Measurements from ENCODE around the gene SLC35E4.

The SLC35E4 gene

DNA sequence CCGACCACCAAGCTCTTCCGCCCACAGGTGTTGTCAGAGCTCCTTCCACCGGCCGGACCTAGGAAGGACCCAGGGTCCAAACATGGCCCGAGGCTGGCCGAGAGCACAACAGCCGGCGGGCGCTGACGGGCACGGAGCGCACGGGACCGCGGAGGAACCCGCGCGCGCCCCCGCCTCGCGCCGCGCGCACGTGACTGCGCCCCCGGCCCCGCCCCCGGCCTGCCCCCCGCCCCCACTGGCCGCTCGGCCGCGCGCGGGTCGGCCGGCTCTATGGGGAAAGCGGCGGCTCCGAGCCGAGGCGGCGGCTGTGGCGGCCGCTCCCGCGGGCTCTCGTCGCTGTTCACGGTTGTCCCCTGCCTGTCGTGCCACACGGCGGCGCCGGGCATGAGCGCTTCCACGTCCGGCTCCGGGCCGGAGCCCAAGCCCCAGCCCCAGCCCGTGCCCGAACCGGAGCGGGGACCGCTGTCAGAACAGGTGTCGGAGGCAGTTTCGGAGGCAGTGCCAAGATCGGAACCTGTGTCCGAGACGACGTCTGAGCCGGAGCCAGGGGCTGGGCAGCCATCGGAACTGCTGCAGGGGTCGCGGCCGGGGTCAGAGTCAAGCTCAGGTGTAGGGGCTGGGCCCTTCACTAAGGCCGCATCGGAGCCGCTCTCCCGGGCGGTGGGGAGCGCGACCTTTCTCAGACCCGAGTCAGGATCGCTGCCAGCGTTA, 59.2 kb downstream of the SLC35E4 start, which contains the start of gene OSBP2:
Gene OSBP2 (plus strand): TSS at position 235 of the 711 bp plus-strand sequence. CDS start 36 bp downstream, at position 271.
- peak; percentile 7 for DNase-seq

DNA sequence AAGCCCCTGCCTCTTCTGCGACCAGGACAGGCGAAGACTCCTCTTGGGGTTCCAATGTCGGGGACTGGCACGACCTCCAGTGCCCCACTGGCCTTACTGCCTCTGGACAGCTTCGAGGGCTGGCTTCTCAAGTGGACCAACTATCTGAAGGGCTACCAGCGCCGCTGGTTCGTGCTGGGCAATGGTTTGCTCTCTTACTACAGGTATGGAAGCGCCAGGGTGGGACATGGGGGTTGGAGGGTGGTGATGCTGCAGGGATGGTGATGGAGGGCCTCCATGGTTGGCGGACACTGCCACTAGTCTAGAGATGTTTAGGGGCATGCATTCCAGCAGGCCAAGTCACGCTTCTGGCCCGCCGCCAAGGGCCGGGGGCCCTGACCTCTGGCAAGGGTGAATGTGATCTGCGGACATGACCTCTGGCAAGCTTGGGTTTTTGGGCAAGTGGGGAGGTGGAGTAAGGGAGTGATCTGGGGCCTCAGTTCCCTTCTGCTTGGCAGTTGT, 59.8 kb downstream of the SLC35E4 start:
- DNase-seq, result no peak

DNA sequence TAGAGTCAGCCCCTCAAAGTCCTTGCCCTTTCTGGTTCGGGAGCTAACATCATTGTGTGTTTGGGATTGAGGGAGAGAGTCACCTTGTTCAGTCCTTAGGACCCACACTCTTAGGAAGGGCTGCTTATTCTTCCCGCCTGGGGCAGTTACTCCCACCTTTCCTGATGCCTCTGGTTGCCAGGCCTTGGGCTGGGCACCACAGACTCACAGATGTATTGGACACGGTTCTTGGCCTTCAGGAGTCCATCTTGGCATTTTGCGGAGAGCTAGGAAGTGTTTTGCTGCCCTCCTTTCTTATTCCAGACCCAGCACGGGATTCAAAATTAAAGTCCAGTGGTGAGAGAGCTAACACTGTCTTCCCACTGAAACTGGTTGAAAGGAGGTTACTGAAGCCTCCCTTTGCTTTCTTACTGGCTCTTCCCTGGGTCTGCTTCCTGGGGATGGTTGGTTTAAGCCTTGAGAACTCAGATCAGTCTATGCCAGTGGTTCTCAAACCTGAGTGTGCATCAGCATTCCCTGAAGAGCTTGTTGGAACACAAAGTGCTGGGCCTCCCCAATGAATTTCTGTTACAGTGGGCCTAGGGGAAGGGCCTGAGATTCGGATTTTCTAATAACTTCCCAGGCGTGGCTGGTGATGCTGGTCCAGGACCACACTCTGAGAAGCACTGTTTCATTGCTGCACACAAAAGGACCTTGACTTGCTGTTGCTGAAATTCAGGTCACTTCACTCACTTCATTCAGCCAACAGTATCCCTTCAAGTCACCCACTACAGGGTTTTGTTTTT, 60.5 kb downstream of the SLC35E4 start:
- DNase-seq, result no peak
